Stomach (tissue), 4 donors: ENCODE results near the gene IL17RB.

Experiments used
- CTCF ChIP-seq, 7 experiments: fragments of 450-650 bp in 4 of 7; fragments of 200-600 bp in 3 of 7; sonication (generic) in 3 of 7; IDR thresholded peaks; one replicate each; pipeline ENCODE4 v1.5.1; 2016 to 2019; ENCODE audit warnings: antibody characterized with exemption in 7 of 7, control low read depth in 2 of 7, mild to moderate bottlenecking in 1 of 7
- EP300 ChIP-seq: sonication (generic); formaldehyde crosslinking; IDR thresholded peaks from one replicate; pipeline ENCODE4 v1.6.1; 2017; ENCODE audit warnings: antibody characterized with exemption
- POLR2A ChIP-seq, 4 donors: fragments of 450-650 bp; IDR thresholded peaks; one replicate each; pipeline ENCODE4 v1.6.1; 2016; ENCODE audit warnings: antibody characterized with exemption in 4 of 4, control low read depth in 2 of 4, mild to moderate bottlenecking in 1 of 4, moderate library complexity in 1 of 4
- POLR2AphosphoS5 ChIP-seq, 3 donors: sonication (generic); formaldehyde crosslinking; IDR thresholded peaks; one replicate each; pipeline ENCODE4 v1.6.1; 2016; ENCODE audit warnings: antibody characterized with exemption in 3 of 3

- no peak for TF ChIP-seq CTCF (IDR thresholded peaks at IDR 0.05)
- no peak for TF ChIP-seq POLR2A (IDR thresholded peaks at IDR 0.05)
- TF ChIP-seq EP300 = no peak
- TF ChIP-seq POLR2AphosphoS5 (IDR thresholded peaks at IDR 0.05) = no peak
These were observed 67.0 kb downstream of the IL17RB start for GRCh38 chr3:53913401-53913800.
